GM23248 (cell line): ENCODE results near the gene KLHDC3.

Source experiments
- EZH2 ChIP-seq: fragments of 200-600 bp; sonication (generic); IDR thresholded peaks from 2 replicates; pipeline ENCODE4 v1.6.1; 2018; ENCODE audit warnings: antibody characterized with exemption, mild to moderate bottlenecking; ENCODE audit not compliant: insufficient read depth, poor library complexity, severe bottlenecking
- EZH2phosphoT487 ChIP-seq: fragments of 200-600 bp; sonication (generic); IDR thresholded peaks from 2 replicates; pipeline ENCODE4 v1.6.1; 2018; ENCODE audit warnings: antibody characterized with exemption, moderate library complexity, mild to moderate bottlenecking, low read depth; ENCODE audit not compliant: insufficient read depth

DNA sequence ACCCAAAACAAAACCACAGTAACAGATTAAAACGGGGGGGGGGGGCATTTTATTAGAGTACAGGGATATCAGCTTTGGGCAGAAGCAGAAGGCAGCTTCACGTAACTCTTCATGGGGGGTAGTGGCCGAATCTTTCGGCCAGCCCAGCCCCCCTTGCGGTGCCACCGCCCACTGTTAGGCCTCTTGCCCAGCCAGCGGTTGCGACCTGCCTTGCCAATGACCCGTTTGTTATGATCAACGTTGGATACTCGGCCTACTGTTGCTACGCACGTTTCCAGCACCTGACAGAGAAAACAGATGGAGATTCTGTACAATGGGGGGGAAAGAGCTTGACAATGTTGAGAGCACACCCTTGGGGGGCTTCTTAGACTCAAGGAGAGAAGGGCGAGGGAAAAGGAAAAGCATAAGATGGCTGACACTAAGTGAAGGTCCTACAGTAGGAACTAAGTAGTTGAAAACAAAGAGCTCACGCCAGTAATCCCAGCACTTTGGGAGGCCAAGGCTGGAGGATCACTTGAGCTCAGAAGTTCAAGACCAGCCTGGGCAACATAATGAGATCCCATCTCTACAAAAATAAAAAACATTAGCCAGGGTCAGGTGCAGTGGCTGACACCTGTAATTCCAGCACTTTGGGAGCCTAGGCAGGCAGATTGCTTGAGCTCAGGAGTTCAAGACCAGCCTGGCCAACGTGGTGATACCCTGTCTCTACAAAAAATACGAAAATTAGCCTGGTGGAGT, 40.3 kb downstream of the KLHDC3 start:
- TF ChIP-seq EZH2phosphoT487, result no peak
- TF ChIP-seq EZH2, result no peak
